VCaP (cell line): ENCODE results near the gene ETV5.

ENCODE experiments used
- H3K27ac ChIP-seq: fragments of 450-650 bp; 2 replicates; pipeline ENCODE4 v1.5.1; 2017
- CTCF ChIP-seq: fragments of 450-650 bp; conservative IDR thresholded peaks from 2 replicates; pipeline ENCODE4 v1.5.1; 2017; ENCODE audit warnings: mild to moderate bottlenecking, moderate library complexity

Gene ETV5

GRCh38 chr3:186073641-186074040 lies 35.2 kb downstream of the ETV5 start:
- TF ChIP-seq CTCF = no peak
- H3K27ac ChIP-seq = no peak overlapping the region

GRCh38 chr3:186070996-186071395 lies 37.9 kb downstream of the ETV5 start:
- H3K27ac ChIP-seq = no peak overlapping the region
- no peak for TF ChIP-seq CTCF

GRCh38 chr3:186070550-186070949 lies 38.3 kb downstream of the ETV5 start:
- H3K27ac ChIP-seq = no peak overlapping the region
- TF ChIP-seq CTCF = no peak

GRCh38 chr3:186070133-186070532 lies 38.8 kb downstream of the ETV5 start:
- no peak for TF ChIP-seq CTCF
- H3K27ac ChIP-seq = no peak overlapping the region

- H3K27ac ChIP-seq = no peak overlapping the region
- TF ChIP-seq CTCF = no peak
These were observed 39.7 kb downstream of the ETV5 start for GRCh38 chr3:186069199-186069598.

GRCh38 chr3:186068243-186068552 lies 40.7 kb downstream of the ETV5 start:
- no peak for TF ChIP-seq CTCF
- no peak overlapping the region for H3K27ac ChIP-seq

GRCh38 chr3:186067360-186068242 lies 41.3 kb downstream of the ETV5 start:
- no peak for TF ChIP-seq CTCF
- no peak overlapping the region for H3K27ac ChIP-seq
